Smooth muscle cell (in vitro differentiated cells): Measurements from ENCODE around the gene KDF1. TPM values are rescaled to one million over a fixed set of nuclear protein-coding genes. Genes with fewer than 3 reads are reported as not detected.

ENCODE experiments used
- DNase-seq: peaks from one replicate; lab custom pipeline; 2025; ENCODE audit not compliant: unreplicated experiment; lab: John Stamatoyannopoulos, UW
- H2AFZ ChIP-seq: fragments of 200-600 bp; sonication (generic); 2 replicates; pipeline ENCODE4 v1.6.0; 2016; ENCODE audit warnings: antibody characterized with exemption, low read depth, mild to moderate bottlenecking
- H3F3A ChIP-seq: fragments of 200-600 bp; sonication (generic); 2 replicates; pipeline ENCODE4 v1.6.0; 2017; ENCODE audit warnings: antibody characterized with exemption, low read depth
- H3K27ac ChIP-seq: fragments of 200-600 bp; sonication (generic); 2 replicates; pipeline ENCODE4 v1.5.1; 2016; ENCODE audit warnings: low read depth, mild to moderate bottlenecking
- H3K27me3 ChIP-seq: fragments of 200-600 bp; sonication (generic); 2 replicates; pipeline ENCODE4 v1.6.1; 2016; ENCODE audit warnings: low read depth, mild to moderate bottlenecking
- H3K36me3 ChIP-seq: fragments of 200-600 bp; sonication (generic); 2 replicates; pipeline ENCODE4 v1.5.1; 2016; ENCODE audit warnings: low read depth
- H3K4me1 ChIP-seq: fragments of 200-600 bp; sonication (generic); 2 replicates; pipeline ENCODE4 v1.5.1; 2016; ENCODE audit warnings: low read depth
- H3K4me2 ChIP-seq: fragments of 200-600 bp; sonication (generic); 2 replicates; pipeline ENCODE4 v1.6.0; 2016; ENCODE audit warnings: mild to moderate bottlenecking
- H3K4me3 ChIP-seq: fragments of 200-600 bp; sonication (generic); 2 replicates; pipeline ENCODE4 v1.5.1; 2016; ENCODE audit warnings: mild to moderate bottlenecking
- H3K79me2 ChIP-seq: fragments of 200-600 bp; sonication (generic); 2 replicates; pipeline ENCODE4 v1.6.0; 2016; ENCODE audit warnings: low read depth, mild to moderate bottlenecking
- H3K9ac ChIP-seq: fragments of 200-600 bp; sonication (generic); 2 replicates; pipeline ENCODE4 v1.6.0; 2016; ENCODE audit warnings: low read depth
- H3K9me3 ChIP-seq: fragments of 200-600 bp; sonication (generic); replicated peaks from 2 replicates; pipeline ENCODE4 v1.5.1; 2016; ENCODE audit warnings: low read depth
- H4K20me1 ChIP-seq: fragments of 200-600 bp; sonication (generic); 2 replicates; pipeline ENCODE4 v1.6.0; 2016; ENCODE audit warnings: low read depth
- WGBS: methylation state at CpG from one replicate; pipeline ENCODE4 v1.1.7; 2016; ENCODE audit warnings: low lambda C conversion rate; 5-methylcytosine and 5-hydroxymethylcytosine counted together
- polyA plus RNA-seq: library from polyadenylated mRNA; unstranded; fragments of >200 nt; fragmentation: Nextera tagmentation; extraction: Ambion mirVana; gene quantifications from 2 replicates; pipeline ENCODE4 v1.2.1, GENCODE V29; 2016
- total RNA-seq: library from RNA; depleted of rRNA; stranded (reverse); fragments of >200 nt; gene quantifications from 2 replicates; pipeline ENCODE4 v1.2.3, GENCODE V29; 2014
- TF ChIP-seq, protein P1 (sequence below): fragments of 200-600 bp; sonication (generic); IDR thresholded peaks from 2 replicates; pipeline ENCODE4 v1.5.1; 2017; ENCODE audit warnings: borderline replicate concordance, mild to moderate bottlenecking, antibody characterized with exemption; ENCODE audit not compliant: insufficient read depth, poor library complexity, severe bottlenecking

KDF1 gene
- total and polyA plus RNA-seq, 2 experiments from 2014 or later, result 0.96 to 2.7 TPM

DNA sequence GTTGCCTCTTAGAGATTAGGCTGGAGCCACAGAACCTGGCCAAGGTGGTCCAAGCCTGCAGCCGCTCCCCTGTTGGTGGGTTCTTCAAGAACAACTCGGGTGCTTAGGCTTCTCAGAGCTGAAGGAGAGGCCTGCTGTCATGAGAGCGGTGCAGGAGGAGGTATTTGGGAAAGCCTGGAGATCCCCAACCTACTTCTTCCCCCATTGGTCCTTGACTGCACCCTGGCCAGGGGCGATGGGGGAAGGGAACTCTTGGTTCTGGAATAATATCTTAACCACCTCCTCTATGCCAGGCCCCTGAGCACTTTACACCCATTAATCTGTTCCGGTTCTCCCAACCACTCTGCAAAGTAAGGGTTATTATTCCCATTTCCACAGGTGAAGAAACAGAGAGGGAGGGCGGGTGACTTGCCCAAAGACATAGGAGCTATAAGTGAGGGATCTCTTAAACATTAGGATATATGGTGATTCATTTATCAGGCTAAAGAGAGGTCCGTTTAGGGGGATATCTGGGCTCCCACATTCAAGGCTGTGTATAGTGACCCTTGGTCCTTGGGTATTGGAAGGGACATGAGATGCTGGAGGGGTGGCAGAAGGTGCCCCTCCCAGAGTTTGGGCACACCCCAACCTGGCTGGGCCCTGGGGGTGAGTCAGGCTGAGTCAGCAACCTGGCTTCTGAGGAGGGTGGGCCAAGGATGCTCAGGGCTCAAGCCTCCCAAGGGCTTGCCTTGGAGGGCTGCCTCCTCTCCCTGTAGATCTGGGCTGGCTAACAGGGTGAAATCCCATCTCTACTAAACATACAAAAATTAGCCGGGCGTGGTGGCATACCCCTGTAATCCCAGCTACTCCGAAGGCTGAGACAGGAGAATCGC, 38.4 kb upstream of the KDF1 start:
- peaks cover 26% of the 10 kb centered on the region for H3K4me1 ChIP-seq
- no peak for DNase-seq
- peaks cover 18% of the 10 kb centered on the region for H3F3A ChIP-seq
- H3K9ac ChIP-seq, result no peak overlapping the region
- H3K9me3 ChIP-seq, result no peaks in the 10 kb centered on the region
- H3K4me3 ChIP-seq, result no peak overlapping the region
- no peaks in the 10 kb centered on the region for H3K79me2 ChIP-seq
- H3K27ac ChIP-seq, result peak overlapping the region; percentile 83
- WGBS, result 71% methylated on average over 11 of the region's 11 CpGs
- H2AFZ ChIP-seq, result no peak overlapping the region
- TF ChIP-seq, protein P1, sequence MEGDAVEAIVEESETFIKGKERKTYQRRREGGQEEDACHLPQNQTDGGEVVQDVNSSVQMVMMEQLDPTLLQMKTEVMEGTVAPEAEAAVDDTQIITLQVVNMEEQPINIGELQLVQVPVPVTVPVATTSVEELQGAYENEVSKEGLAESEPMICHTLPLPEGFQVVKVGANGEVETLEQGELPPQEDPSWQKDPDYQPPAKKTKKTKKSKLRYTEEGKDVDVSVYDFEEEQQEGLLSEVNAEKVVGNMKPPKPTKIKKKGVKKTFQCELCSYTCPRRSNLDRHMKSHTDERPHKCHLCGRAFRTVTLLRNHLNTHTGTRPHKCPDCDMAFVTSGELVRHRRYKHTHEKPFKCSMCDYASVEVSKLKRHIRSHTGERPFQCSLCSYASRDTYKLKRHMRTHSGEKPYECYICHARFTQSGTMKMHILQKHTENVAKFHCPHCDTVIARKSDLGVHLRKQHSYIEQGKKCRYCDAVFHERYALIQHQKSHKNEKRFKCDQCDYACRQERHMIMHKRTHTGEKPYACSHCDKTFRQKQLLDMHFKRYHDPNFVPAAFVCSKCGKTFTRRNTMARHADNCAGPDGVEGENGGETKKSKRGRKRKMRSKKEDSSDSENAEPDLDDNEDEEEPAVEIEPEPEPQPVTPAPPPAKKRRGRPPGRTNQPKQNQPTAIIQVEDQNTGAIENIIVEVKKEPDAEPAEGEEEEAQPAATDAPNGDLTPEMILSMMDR, result no peak
- H3K36me3 ChIP-seq, result no peaks in the 10 kb centered on the region
- peaks cover 12% of the 10 kb centered on the region for H4K20me1 ChIP-seq
- H3K27me3 ChIP-seq, result no peaks in the 10 kb centered on the region
- peak overlapping the region; percentile 70 for H3K4me2 ChIP-seq

DNA sequence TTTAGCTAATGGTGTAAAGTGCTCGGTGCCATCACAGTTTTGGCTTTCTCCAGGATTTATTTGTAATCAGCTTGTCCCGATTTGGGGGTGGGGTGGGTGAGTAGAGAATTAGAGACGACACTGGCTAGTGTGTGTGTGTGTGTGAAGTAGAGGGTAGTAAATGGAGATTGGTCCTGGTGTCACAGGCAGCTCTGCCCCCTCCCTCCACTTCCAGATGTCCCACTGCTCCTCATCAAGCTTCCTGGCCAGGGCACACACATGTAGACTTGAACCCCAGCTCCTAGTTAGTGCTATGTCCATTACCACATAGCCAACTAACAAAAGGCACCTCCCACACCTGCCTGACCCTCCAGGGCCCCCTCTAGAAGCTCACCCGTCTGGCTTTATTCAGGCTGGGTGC, 36.4 kb upstream of the KDF1 start:
- H3K9ac ChIP-seq, result no peak overlapping the region
- H3K27ac ChIP-seq, result no peak overlapping the region
- no peaks in the 10 kb centered on the region for H3K27me3 ChIP-seq
- 88% methylated on average over 4 of the region's 4 CpGs for WGBS
- no peaks in the 10 kb centered on the region for H3K36me3 ChIP-seq
- H4K20me1 ChIP-seq, result peaks cover 12% of the 10 kb centered on the region
- no peaks in the 10 kb centered on the region for H3K9me3 ChIP-seq
- peaks cover 25% of the 10 kb centered on the region for H3K4me1 ChIP-seq
- H2AFZ ChIP-seq, result no peak overlapping the region
- H3K79me2 ChIP-seq, result no peaks in the 10 kb centered on the region
- H3F3A ChIP-seq, result peaks cover 18% of the 10 kb centered on the region
- H3K4me3 ChIP-seq, result no peak overlapping the region
- TF ChIP-seq, protein P1, result no peak
- H3K4me2 ChIP-seq, result no peak overlapping the region
- no peak for DNase-seq

DNA sequence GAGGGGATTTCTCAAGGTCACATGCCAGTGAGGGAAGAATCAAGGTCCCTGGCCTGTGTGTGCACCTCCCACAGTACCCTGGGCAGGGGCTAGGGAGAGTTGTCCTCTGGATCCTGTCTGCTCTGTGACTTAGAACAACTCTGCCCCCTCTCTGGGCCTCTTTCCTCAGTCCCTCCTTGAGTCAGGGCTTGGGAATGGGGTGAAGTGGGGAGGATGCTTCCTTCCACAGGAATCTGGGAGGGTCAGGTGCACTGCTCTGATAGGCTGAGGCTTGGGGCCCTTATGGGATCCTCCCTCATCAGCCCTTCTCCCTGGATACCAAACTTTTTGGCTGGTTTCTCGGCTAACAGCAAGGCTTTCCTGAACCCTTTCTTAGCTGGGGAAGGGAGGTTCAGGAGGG, 35.8 kb upstream of the KDF1 start:
- H3K79me2 ChIP-seq, result no peaks in the 10 kb centered on the region
- peaks cover 18% of the 10 kb centered on the region for H3F3A ChIP-seq
- no peak overlapping the region for H3K4me3 ChIP-seq
- H3K27ac ChIP-seq, result no peak overlapping the region
- WGBS, result 89% methylated on average over 1 of the region's 1 CpG
- H3K9ac ChIP-seq, result no peak overlapping the region
- peaks cover 12% of the 10 kb centered on the region for H4K20me1 ChIP-seq
- no peak overlapping the region for H2AFZ ChIP-seq
- no peaks in the 10 kb centered on the region for H3K36me3 ChIP-seq
- no peak overlapping the region for H3K4me2 ChIP-seq
- DNase-seq, result no peak
- TF ChIP-seq, protein P1, result no peak
- H3K27me3 ChIP-seq, result no peaks in the 10 kb centered on the region
- peaks cover 21% of the 10 kb centered on the region for H3K4me1 ChIP-seq
- H3K9me3 ChIP-seq, result no peaks in the 10 kb centered on the region
